PFSK-1 (cell line): ENCODE results near the gene RGS12.

Source experiments
- POLR2AphosphoS5 ChIP-seq: IDR thresholded peaks from 2 replicates; pipeline ENCODE4 v1.6.1; 2012; ENCODE audit warnings: low read depth, mild to moderate bottlenecking, control low read depth, low read length, moderate library complexity
- REST ChIP-seq, 2 experiments: IDR thresholded peaks; 2 replicates each; pipeline versions ENCODE4 v1.6.1 to v1.8.0; 2011 to 2012; ENCODE audit warnings: low read depth in 2 of 2, low read length in 2 of 2, control low read depth in 1 of 2, inconsistent platforms in 1 of 2, mild to moderate bottlenecking in 1 of 2, moderate library complexity in 1 of 2; ENCODE audit not compliant: insufficient read depth in 1 of 2
- TAF1 ChIP-seq: IDR thresholded peaks from 2 replicates; pipeline ENCODE4 v1.6.1; 2012; ENCODE audit warnings: low read length, control low read depth, borderline replicate concordance; ENCODE audit not compliant: insufficient read depth

- TF ChIP-seq POLR2AphosphoS5 = no peak
- no peak for TF ChIP-seq REST (IDR thresholded peaks at IDR 0.05; ENCODE audit: insufficient read depth in 1 of 2, low read depth in 2 of 2, low read length in 2 of 2)
- no peak for TF ChIP-seq TAF1
Measured at GRCh38 chr4:3339577-3339976, 46.8 kb downstream of the RGS12 start.
